GM23248 (cell line): ENCODE measurements around the gene EEF1G. TPM values are rescaled to one million over a fixed set of nuclear protein-coding genes. Genes with fewer than 3 reads are reported as not detected.

Experiments
- DNase-seq: peaks from one replicate; pipeline ENCODE4 v3.0.0-alpha.2; 2015
- H2AFZ ChIP-seq: fragments of 200-600 bp; sonication (generic); 2 replicates; pipeline ENCODE4 v1.6.1; 2016; ENCODE audit warnings: antibody characterized with exemption
- H3F3A ChIP-seq: fragments of 200-600 bp; sonication (generic); 2 replicates; pipeline ENCODE4 v1.6.1; 2016; ENCODE audit warnings: mild to moderate bottlenecking, antibody characterized with exemption, mixed run types; ENCODE audit not compliant: insufficient read depth
- H3K27ac ChIP-seq: fragments of 200-600 bp; sonication (generic); 2 replicates; pipeline ENCODE4 v1.5.1; 2016; ENCODE audit warnings: mild to moderate bottlenecking
- H3K27me3 ChIP-seq: fragments of 200-600 bp; sonication (generic); replicated peaks from 2 replicates; pipeline ENCODE4 v1.6.1; 2016; ENCODE audit warnings: mild to moderate bottlenecking; ENCODE audit not compliant: insufficient read depth
- H3K36me3 ChIP-seq: fragments of 200-600 bp; sonication (generic); 2 replicates; pipeline ENCODE4 v1.6.1; 2016; ENCODE audit warnings: low read depth, mild to moderate bottlenecking
- H3K4me1 ChIP-seq: fragments of 200-600 bp; sonication (generic); 2 replicates; pipeline ENCODE4 v1.6.1; 2016; ENCODE audit warnings: mild to moderate bottlenecking; ENCODE audit not compliant: insufficient read depth
- H3K4me2 ChIP-seq: fragments of 200-600 bp; sonication (generic); one replicate; pipeline ENCODE4 v1.6.1; 2016; ENCODE audit warnings: mild to moderate bottlenecking; ENCODE audit not compliant: unreplicated experiment
- H3K4me3 ChIP-seq: fragments of 200-600 bp; sonication (generic); 2 replicates; pipeline ENCODE4 v1.5.1; 2016; ENCODE audit warnings: mild to moderate bottlenecking
- H3K79me2 ChIP-seq: fragments of 200-600 bp; sonication (generic); 2 replicates; pipeline ENCODE4 v1.6.1; 2016; ENCODE audit warnings: mild to moderate bottlenecking; ENCODE audit not compliant: insufficient read depth
- H3K9ac ChIP-seq: fragments of 200-600 bp; sonication (generic); 2 replicates; pipeline ENCODE4 v1.6.1; 2016; ENCODE audit warnings: mild to moderate bottlenecking
- H3K9me2 ChIP-seq: fragments of 200-600 bp; sonication (generic); 2 replicates; pipeline ENCODE4 v1.6.1; 2016; ENCODE audit warnings: mixed run types, mild to moderate bottlenecking, moderate library complexity; ENCODE audit not compliant: insufficient read depth
- H3K9me3 ChIP-seq: fragments of 200-600 bp; sonication (generic); one replicate; pipeline ENCODE4 v1.6.1; 2017; ENCODE audit warnings: low read depth
- H4K20me1 ChIP-seq: fragments of 200-600 bp; sonication (generic); 2 replicates; pipeline ENCODE4 v1.6.0; 2016; ENCODE audit not compliant: insufficient read depth
- EZH2 ChIP-seq: fragments of 200-600 bp; sonication (generic); IDR thresholded peaks from 2 replicates; pipeline ENCODE4 v1.6.1; 2018; ENCODE audit warnings: antibody characterized with exemption, mild to moderate bottlenecking; ENCODE audit not compliant: insufficient read depth, poor library complexity, severe bottlenecking
- EZH2phosphoT487 ChIP-seq: fragments of 200-600 bp; sonication (generic); IDR thresholded peaks from 2 replicates; pipeline ENCODE4 v1.6.1; 2018; ENCODE audit warnings: antibody characterized with exemption, moderate library complexity, mild to moderate bottlenecking, low read depth; ENCODE audit not compliant: insufficient read depth
- WGBS, 2 experiments: methylation state at CpG; one replicate each; pipeline ENCODE4 v1.1.6; 2015 to 2017; ENCODE audit warnings: low lambda C conversion rate in 2 of 2, low coverage in 1 of 2; ENCODE audit errors: missing lambda C conversion rate in 2 of 2; 5-methylcytosine and 5-hydroxymethylcytosine counted together
- in situ Hi-C: fragments of 300-500 bp; cut with MboI; formaldehyde crosslinking; loops from 2 replicates; pipeline ENCODE4 v1.15.0; 2020
- polyA plus RNA-seq: library from polyadenylated mRNA; unstranded; fragments of >200 nt; fragmentation: Nextera tagmentation; extraction: Ambion mirVana; gene quantifications from 2 replicates; pipeline ENCODE4 v1.2.1, GENCODE V29; 2016
- total RNA-seq: library from RNA; depleted of rRNA; stranded (reverse); fragments of >200 nt; shearing (Covaris generic); gene quantifications from 2 replicates; pipeline ENCODE4 v1.2.3, GENCODE V29; 2014; rRNA removed

Gene EEF1G
- total RNA-seq (1,322 and 1,677 TPM in 2 replicates), polyA plus RNA-seq (533 and 544 TPM in 2 replicates)

- peak within 1 kb of the TSS; percentile 94 for H3K4me3 ChIP-seq
- no peaks in the 10 kb centered on the region for H3K27me3 ChIP-seq
- H2AFZ ChIP-seq: peak within 1 kb of the TSS; percentile 86
- H3K79me2 ChIP-seq: peaks cover 81% of the 10 kb centered on the region
- in situ Hi-C loops: no loop called here
- no peak for TF ChIP-seq EZH2
- no peak for TF ChIP-seq EZH2phosphoT487
- no peaks in the 10 kb centered on the region for H3K9me2 ChIP-seq
- peak; percentile 100 for DNase-seq
- peak within 1 kb of the TSS; percentile 99 for H3K9ac ChIP-seq
- peak within 1 kb of the TSS; percentile 95 for H3K4me2 ChIP-seq
- H4K20me1 ChIP-seq: no peaks in the 10 kb centered on the region
- H3K9me3 ChIP-seq: no peaks in the 10 kb centered on the region
- H3F3A ChIP-seq: peaks cover 22% of the 10 kb centered on the region
- peaks cover 22% of the 10 kb centered on the region for H3K4me1 ChIP-seq
- H3K27ac ChIP-seq: peak within 1 kb of the TSS; percentile 99
- peaks cover 34% of the 10 kb centered on the region for H3K36me3 ChIP-seq
- 0 to 1% methylated on average over 44 to 46 of the region's 46 CpGs for WGBS, 2 experiments
These were observed at the start of gene EEF1G for GRCh38 chr11:62573592-62574362. TSS of gene EEF1G (minus strand) at chr11:62573891. CDS start at chr11:62573842, 49 bp downstream.

- Histone ChIP-seq H3K9ac (peak overlapping the region; percentile 81), H3K4me1 (peaks cover 18% of the 10 kb centered on the region), H3F3A (peaks cover 62% of the 10 kb centered on the region), H2AFZ (peak overlapping the region; percentile 57), H3K27ac (peak overlapping the region; percentile 98), H3K27me3 (no peaks in the 10 kb centered on the region), H3K9me2 (no peaks in the 10 kb centered on the region), H4K20me1 (no peaks in the 10 kb centered on the region), H3K79me2 (peaks cover 29% of the 10 kb centered on the region), H3K4me2 (peak overlapping the region; percentile 40), H3K36me3 (peaks cover 18% of the 10 kb centered on the region; the same call in 1 of the 2 replicates), H3K4me3 (peak overlapping the region; percentile 90), H3K9me3 (no peaks in the 10 kb centered on the region)
- WGBS, 2 experiments: 77 to 80% methylated on average over 7 of the region's 7 CpGs
- in situ Hi-C loops: no loop called here
- TF ChIP-seq EZH2 (no peak), EZH2phosphoT487 (no peak)
- DNase-seq: no peak
These were observed 48.9 kb upstream of the EEF1G start for GRCh38 chr11:62622476-62623089.

DNA sequence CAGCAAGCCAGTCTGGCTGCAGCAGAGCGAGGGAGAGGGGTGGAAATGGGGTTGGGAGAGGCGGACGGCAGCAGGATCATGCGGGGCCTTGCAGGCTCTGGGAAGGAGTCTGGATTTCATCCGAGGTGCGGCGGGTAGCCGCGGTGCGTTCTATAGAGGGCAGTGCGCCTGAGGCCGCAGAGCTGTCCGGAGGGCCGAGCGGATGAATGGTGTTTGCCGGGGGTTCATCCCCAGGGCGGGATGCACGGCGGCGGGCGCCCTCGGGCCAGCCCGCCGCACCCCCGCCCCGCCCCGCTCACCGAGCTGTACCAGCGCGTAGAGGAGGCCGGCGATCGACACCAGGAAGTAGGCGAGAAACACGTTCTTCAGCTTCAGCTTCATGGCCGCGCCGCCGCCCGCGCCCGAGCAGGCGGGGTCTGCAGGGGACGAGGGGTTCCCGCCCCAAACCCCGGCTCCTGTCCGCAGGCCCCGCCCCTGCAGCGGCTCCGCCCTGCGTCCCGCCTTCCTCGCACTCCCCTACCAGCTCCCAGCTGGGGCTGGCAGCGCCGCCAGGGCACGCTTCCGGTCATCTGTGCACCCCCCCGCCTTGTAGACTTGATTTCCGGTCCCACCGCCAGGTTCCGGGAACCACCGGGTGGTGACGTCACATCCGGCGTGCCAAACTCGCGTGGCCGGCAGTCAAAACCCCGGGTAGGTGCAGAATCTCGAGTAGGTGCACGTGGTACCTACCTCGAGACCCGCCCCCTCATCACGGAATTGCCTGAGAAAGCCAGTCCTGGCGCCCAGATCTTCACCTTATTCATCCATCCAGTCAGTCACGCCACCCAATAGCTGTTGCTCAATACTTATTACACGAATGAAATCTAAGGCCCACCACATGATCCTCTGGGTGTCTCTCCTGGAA is 48.1 kb upstream of the EEF1G start, which contains the start of gene B3GAT3:
TSS of gene B3GAT3 (minus strand) at position 420 of the 904 bp plus-strand sequence. CDS start at position 381, 39 bp downstream.
- Histone ChIP-seq H4K20me1 (no peaks in the 10 kb centered on the region), H3K9me2 (no peaks in the 10 kb centered on the region), H3K36me3 (peaks cover 12% of the 10 kb centered on the region; the same call in 1 of the 2 replicates), H2AFZ (peak within 1 kb of the TSS; percentile 84), H3K4me2 (peak within 1 kb of the TSS; percentile 90), H3K4me1 (peaks cover 18% of the 10 kb centered on the region), H3K9me3 (no peaks in the 10 kb centered on the region), H3K79me2 (peaks cover 29% of the 10 kb centered on the region), H3K9ac (peak within 1 kb of the TSS; percentile 81), H3K27me3 (no peaks in the 10 kb centered on the region), H3F3A (peaks cover 57% of the 10 kb centered on the region), H3K4me3 (peak within 1 kb of the TSS; percentile 90), H3K27ac (peak within 1 kb of the TSS; percentile 98)
- WGBS, 2 experiments: 2 to 3% methylated on average over 58 to 65 of the region's 77 CpGs
- DNase-seq: peak; percentile 99
- in situ Hi-C loops: no loop called here
- no peak for TF ChIP-seq EZH2phosphoT487
- no peak for TF ChIP-seq EZH2
